ENCODE data around the gene TMIGD3. TPM values are rescaled to one million over a fixed set of nuclear protein-coding genes. Genes with fewer than 3 reads are reported as not detected.
A peak's percentile ranks its signal among the peaks of the same experiment; 100 is the strongest.

The TMIGD3 gene
- total RNA-seq, 3 donors from 2014 or later, result 0.87 to 5.0 (median 3.5) TPM

DNA sequence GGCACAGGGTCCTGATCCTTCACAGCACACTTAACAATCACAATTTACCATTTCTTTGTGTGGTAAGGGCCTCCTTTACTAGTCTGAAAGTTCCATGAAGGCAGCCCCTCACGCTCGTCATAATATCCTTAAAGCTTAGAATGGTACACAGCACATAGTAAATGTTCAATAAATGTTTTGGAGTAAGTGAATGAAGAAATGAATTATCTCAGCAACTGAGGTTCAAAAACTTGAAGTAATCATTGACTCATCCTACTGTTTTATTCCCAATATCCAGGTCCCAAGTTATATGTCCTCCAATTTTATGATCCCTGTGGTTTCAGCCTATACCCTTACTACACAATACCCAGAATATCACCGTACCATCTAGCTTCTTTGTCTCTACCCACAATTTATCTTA lies 31.9 kb downstream of the TMIGD3 start:
- TF ChIP-seq, protein P1, sequence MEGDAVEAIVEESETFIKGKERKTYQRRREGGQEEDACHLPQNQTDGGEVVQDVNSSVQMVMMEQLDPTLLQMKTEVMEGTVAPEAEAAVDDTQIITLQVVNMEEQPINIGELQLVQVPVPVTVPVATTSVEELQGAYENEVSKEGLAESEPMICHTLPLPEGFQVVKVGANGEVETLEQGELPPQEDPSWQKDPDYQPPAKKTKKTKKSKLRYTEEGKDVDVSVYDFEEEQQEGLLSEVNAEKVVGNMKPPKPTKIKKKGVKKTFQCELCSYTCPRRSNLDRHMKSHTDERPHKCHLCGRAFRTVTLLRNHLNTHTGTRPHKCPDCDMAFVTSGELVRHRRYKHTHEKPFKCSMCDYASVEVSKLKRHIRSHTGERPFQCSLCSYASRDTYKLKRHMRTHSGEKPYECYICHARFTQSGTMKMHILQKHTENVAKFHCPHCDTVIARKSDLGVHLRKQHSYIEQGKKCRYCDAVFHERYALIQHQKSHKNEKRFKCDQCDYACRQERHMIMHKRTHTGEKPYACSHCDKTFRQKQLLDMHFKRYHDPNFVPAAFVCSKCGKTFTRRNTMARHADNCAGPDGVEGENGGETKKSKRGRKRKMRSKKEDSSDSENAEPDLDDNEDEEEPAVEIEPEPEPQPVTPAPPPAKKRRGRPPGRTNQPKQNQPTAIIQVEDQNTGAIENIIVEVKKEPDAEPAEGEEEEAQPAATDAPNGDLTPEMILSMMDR (IDR thresholded peaks at IDR 0.05), result no peak
- Histone ChIP-seq H3K9me3 (no peaks in the 10 kb centered on the region), H3K4me1 (ENCODE audit: low read depth) (no peaks in the 10 kb centered on the region), H3K4me3 (no peak overlapping the region), H3K36me3 (ENCODE audit: low read depth) (no peaks in the 10 kb centered on the region)
- no peak for ATAC-seq
- intact Hi-C loops (cut with DNase I, micrococcal nuclease), result no loop called here
- DNase-seq, result no peak

DNA sequence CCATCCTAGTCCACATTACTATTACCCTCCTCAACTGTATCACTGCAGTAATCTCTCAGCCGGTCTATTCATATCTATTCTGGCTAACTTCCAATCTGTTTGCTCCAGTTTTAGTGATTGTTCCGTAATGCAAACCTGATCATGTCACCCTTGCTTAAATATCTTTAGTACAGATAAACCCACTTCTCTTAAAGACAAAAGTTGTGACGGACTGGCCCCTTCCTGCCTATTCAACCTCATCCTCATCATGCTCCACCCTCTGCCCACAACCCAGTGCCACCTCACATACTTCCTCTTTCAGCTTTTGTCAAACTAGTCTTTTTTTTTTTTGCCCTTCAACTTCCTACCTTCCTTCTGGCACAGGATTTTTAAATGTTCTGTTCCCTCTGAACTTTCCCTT lies 32.4 kb downstream of the TMIGD3 start:
- peak; percentile 90 for ATAC-seq
- intact Hi-C loops (cut with DNase I, micrococcal nuclease), result no loop called here
- TF ChIP-seq, protein P1 (IDR thresholded peaks at IDR 0.05), result no peak
- Histone ChIP-seq H3K4me3 (no peak overlapping the region), H3K4me1 (ENCODE audit: low read depth) (no peaks in the 10 kb centered on the region), H3K36me3 (ENCODE audit: low read depth) (no peaks in the 10 kb centered on the region), H3K9me3 (no peaks in the 10 kb centered on the region)
- DNase-seq, result peak in 2 of 3 donors; percentile 54 to 70

DNA sequence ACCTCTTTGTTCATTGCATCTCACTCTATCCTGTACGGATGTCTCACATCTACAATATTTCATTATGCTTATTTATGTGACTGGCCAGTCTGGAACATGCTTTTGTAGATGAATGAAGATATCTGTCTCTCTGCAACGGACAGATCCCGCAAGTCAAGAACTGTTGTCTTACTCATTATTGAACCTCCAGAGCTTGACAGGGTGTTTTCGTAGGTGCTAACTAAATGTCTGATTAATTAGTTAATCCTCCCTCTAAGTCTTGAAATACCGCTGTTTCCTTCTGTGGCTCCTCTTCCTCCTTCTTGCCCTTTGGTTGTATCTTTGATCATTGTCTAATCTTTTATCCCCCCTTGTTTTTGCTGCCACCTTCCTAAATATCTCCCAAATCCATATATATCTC lies 32.8 kb downstream of the TMIGD3 start:
- H3K4me3 ChIP-seq, result no peak overlapping the region
- TF ChIP-seq, protein P1 (IDR thresholded peaks at IDR 0.05), result no peak
- intact Hi-C loops (cut with DNase I, micrococcal nuclease), result no loop called here
- H3K9me3 ChIP-seq, result no peaks in the 10 kb centered on the region
- no peaks in the 10 kb centered on the region for H3K36me3 ChIP-seq (ENCODE audit: low read depth)
- no peaks in the 10 kb centered on the region for H3K4me1 ChIP-seq (ENCODE audit: low read depth)
- DNase-seq (no peak), ATAC-seq (no peak)

DNA sequence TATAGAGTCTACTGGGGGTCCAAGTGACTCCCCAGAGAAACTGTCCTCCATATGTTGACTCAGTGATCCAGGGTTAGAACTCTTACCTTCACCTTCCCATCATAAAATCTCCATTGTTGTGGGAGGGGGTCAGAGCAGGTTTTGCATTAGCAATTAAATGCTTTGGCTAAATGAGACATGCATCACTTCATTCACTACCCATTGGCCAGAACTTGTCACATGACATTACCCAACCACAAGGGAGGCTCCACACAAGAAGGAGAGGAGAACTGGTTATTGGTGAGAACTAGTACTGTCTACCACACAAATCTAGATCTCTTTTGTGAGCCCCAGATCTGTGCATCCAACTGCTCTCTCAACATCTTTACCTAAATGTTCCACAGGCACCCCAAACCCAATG lies 33.9 kb downstream of the TMIGD3 start:
- Histone ChIP-seq H3K36me3 (ENCODE audit: low read depth) (no peaks in the 10 kb centered on the region), H3K4me3 (no peak overlapping the region), H3K4me1 (ENCODE audit: low read depth) (no peaks in the 10 kb centered on the region), H3K9me3 (no peaks in the 10 kb centered on the region)
- DNase-seq (no peak), ATAC-seq (no peak)
- intact Hi-C loops (cut with DNase I, micrococcal nuclease), result no loop called here
- TF ChIP-seq, protein P1 (IDR thresholded peaks at IDR 0.05), result no peak

DNA sequence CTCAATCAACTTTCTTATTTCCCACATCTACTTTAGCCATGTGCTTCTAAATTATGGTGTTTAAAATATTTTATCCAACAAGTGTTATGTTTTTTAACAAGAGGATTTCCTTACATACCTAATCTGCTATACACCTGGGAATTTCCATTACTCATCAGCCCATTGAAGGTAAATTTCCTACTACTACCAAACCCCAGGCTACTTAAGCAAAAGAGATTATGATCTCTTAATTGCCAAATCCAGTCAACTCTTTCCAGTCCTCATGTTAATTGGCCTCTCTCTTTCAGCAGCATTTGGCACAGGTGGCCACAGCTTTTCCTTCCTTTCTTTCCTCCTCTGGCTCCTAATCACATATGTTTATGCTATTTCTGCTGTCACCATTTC lies 34.7 kb downstream of the TMIGD3 start:
- Histone ChIP-seq H3K9me3 (no peaks in the 10 kb centered on the region), H3K4me3 (no peak overlapping the region), H3K4me1 (ENCODE audit: low read depth) (no peaks in the 10 kb centered on the region), H3K36me3 (ENCODE audit: low read depth) (no peaks in the 10 kb centered on the region)
- DNase-seq (no peak), ATAC-seq (no peak)
- intact Hi-C loops (cut with DNase I, micrococcal nuclease), result no loop called here
- TF ChIP-seq, protein P1 (IDR thresholded peaks at IDR 0.05), result no peak
